GM12878 (cell line): ENCODE measurements around the gene TMEM223. TPM values are rescaled to one million over a fixed set of nuclear protein-coding genes. Genes with fewer than 3 reads are reported as not detected.

Experiments
- ATF7 ChIP-seq: fragments of 450-650 bp; IDR thresholded peaks from 2 replicates; pipeline ENCODE4 v1.6.1; 2016; ENCODE audit warnings: low read depth, mild to moderate bottlenecking
- BHLHE40 ChIP-seq, 2 experiments: fragments of 450-650 bp in 1 of 2; IDR thresholded peaks; 2 replicates each; pipeline ENCODE4 v1.6.1; 2011 to 2017; ENCODE audit warnings: low read depth in 2 of 2, borderline replicate concordance in 1 of 2, improper control_type of control experiment in 1 of 2, low read length in 1 of 2, mild to moderate bottlenecking in 1 of 2
- CBFB ChIP-seq: IDR thresholded peaks from 2 replicates; pipeline ENCODE4 v1.6.1; 2016; ENCODE audit warnings: antibody characterized with exemption, low read depth
- CREM ChIP-seq: IDR thresholded peaks from 2 replicates; pipeline ENCODE4 v1.6.1; 2014; ENCODE audit warnings: antibody characterized with exemption, low read depth
- CTCF ChIP-seq, 3 experiments: IDR thresholded peaks in 2 of 3; conservative IDR thresholded peaks in 1 of 3; 2 replicates each; pipeline ENCODE4 v1.5.1; 2011; ENCODE audit warnings: low read depth in 3 of 3, low read length in 3 of 3, mild to moderate bottlenecking in 3 of 3, control low read depth in 2 of 3, moderate library complexity in 2 of 3, inconsistent platforms in 1 of 3, mixed read lengths in 1 of 3; ENCODE audit not compliant: control insufficient read depth in 2 of 3, insufficient read depth in 1 of 3; ENCODE audit errors: extremely low read depth in 1 of 3
- GATAD2B ChIP-seq: fragments of 450-650 bp; conservative IDR thresholded peaks from 2 replicates; pipeline ENCODE4 v1.6.1; 2017; ENCODE audit warnings: low read depth, mild to moderate bottlenecking, moderate library complexity
- HDGF ChIP-seq: fragments of 450-650 bp; IDR thresholded peaks from 2 replicates; pipeline ENCODE4 v1.6.1; 2016; ENCODE audit warnings: antibody characterized with exemption
- HSF1 ChIP-seq: fragments of 150-350 bp; IDR thresholded peaks from 2 replicates; pipeline ENCODE4 v1.6.1; 2014; ENCODE audit warnings: mild to moderate bottlenecking, low read depth, low read length
- IKZF1 ChIP-seq: fragments of 450-650 bp; conservative IDR thresholded peaks from 2 replicates; pipeline ENCODE4 v1.6.1; 2017; ENCODE audit warnings: antibody characterized with exemption, mild to moderate bottlenecking
- MTA2 ChIP-seq: fragments of 450-650 bp; IDR thresholded peaks from 2 replicates; pipeline ENCODE4 v1.6.1; 2016; ENCODE audit warnings: low read depth, mild to moderate bottlenecking, moderate library complexity
- MXI1 ChIP-seq: fragments of 150-350 bp; IDR thresholded peaks from 2 replicates; pipeline ENCODE4 v1.6.1; 2011; ENCODE audit warnings: low read depth, mild to moderate bottlenecking, inconsistent platforms, low read length, improper control_type of control experiment
- NFYA ChIP-seq: IDR thresholded peaks from 2 replicates; pipeline ENCODE4 v1.6.1; 2011; ENCODE audit warnings: low read depth, mild to moderate bottlenecking, low read length, improper control_type of control experiment, borderline replicate concordance
- NKRF ChIP-seq: fragments of 450-650 bp; conservative IDR thresholded peaks from 2 replicates; pipeline ENCODE4 v1.6.1; 2017; ENCODE audit warnings: mild to moderate bottlenecking, moderate library complexity
- NR2C1 ChIP-seq: fragments of 450-650 bp; IDR thresholded peaks from 2 replicates; pipeline ENCODE4 v1.6.1; 2017; ENCODE audit warnings: antibody characterized with exemption, mild to moderate bottlenecking, moderate library complexity
- NRF1 ChIP-seq: conservative IDR thresholded peaks from 2 replicates; pipeline ENCODE4 v1.6.1; 2011; ENCODE audit warnings: mild to moderate bottlenecking, low read depth, low read length, improper control_type of control experiment
- PKNOX1 ChIP-seq: fragments of 450-650 bp; IDR thresholded peaks from 2 replicates; pipeline ENCODE4 v1.6.1; 2016; ENCODE audit warnings: mild to moderate bottlenecking
- POLR2AphosphoS2 ChIP-seq: IDR thresholded peaks from 2 replicates; pipeline ENCODE4 v1.6.1; 2011; ENCODE audit warnings: low read depth, mild to moderate bottlenecking, low read length, improper control_type of control experiment, moderate library complexity
- POU2F2 ChIP-seq: IDR thresholded peaks from 3 replicates; pipeline ENCODE4 v1.6.1; 2011; ENCODE audit warnings: low read depth, mild to moderate bottlenecking, low read length, borderline replicate concordance
- RBBP5 ChIP-seq: fragments of 200-600 bp; sonication (generic); conservative IDR thresholded peaks from 2 replicates; pipeline ENCODE4 v1.6.1; 2016
- RCOR1 ChIP-seq: conservative IDR thresholded peaks from 2 replicates; pipeline ENCODE4 v1.6.1; 2012; ENCODE audit warnings: low read depth, low read length, improper control_type of control experiment
- STAT3 ChIP-seq: IDR thresholded peaks from 2 replicates; pipeline ENCODE4 v1.6.1; 2011; ENCODE audit warnings: low read depth, low read length, improper control_type of control experiment
- TCF3 ChIP-seq: IDR thresholded peaks from 2 replicates; pipeline ENCODE4 v1.6.1; 2012; ENCODE audit warnings: low read depth, mild to moderate bottlenecking, low read length, borderline replicate concordance; ENCODE audit not compliant: insufficient read depth
- ZNF207 ChIP-seq: fragments of 450-650 bp; IDR thresholded peaks from 2 replicates; pipeline ENCODE4 v1.6.1; 2014; ENCODE audit warnings: antibody characterized with exemption, mild to moderate bottlenecking, borderline replicate concordance
- polyA plus RNA-seq, 11 experiments: library from polyadenylated mRNA; depleted of rRNA in 4 of 11; unstranded in 6 of 11; stranded (reverse) in 5 of 11; fragments of >200 nt; fragmentation: Nextera tagmentation in 4 of 11; fragmentation: Illumina TruSeq in 1 of 11; extraction: Ambion mirVana in 4 of 11; extraction: Trizol in 1 of 11; gene quantifications; 1 replicate in 1 of 11; 2 replicates in 10 of 11; pipeline versions ENCODE4 v1.2.1 to v1.2.3, GENCODE V29; 2011 to 2016; ENCODE audit warnings: inconsistent platforms in 2 of 11, missing spikeins in 2 of 11, low read depth in 1 of 11
- total RNA-seq, 4 experiments: library from RNA; depleted of rRNA in 3 of 4; stranded (reverse); fragments of >200 nt in 3 of 4; fragmentation: Illumina TruSeq in 1 of 4; extraction: Trizol in 1 of 4; gene quantifications; 2 replicates each; pipeline versions ENCODE4 v1.2.1 to v1.2.3, GENCODE V29; 2013 to 2021

TMEM223 gene
- total and polyA plus RNA-seq, 10 of the 15 experiments (the other 5 are each of a cell fraction or from before 2014, with no cell fraction given) = 5.3 to 33.2 (median 14.0) TPM

- TF ChIP-seq BHLHE40 (IDR thresholded peaks at IDR 0.05; ENCODE audit: borderline replicate concordance in 1 of 2, low read depth in 2 of 2, low read length in 1 of 2) = peak in 1 of 2 experiments; percentile 19; a peak in 1 of 4 replicates
- TF ChIP-seq CREM = peak; percentile 89
- no peak for TF ChIP-seq STAT3
- TF ChIP-seq RCOR1 = no peak
- no peak for TF ChIP-seq CTCF (IDR thresholded peaks at IDR 0.05 in 2 of 3, conservative IDR thresholded peaks at IDR 0.05 in 1 of 3; ENCODE audit: control insufficient read depth in 2 of 3, extremely low read depth in 1 of 3, insufficient read depth in 1 of 3, low read depth in 3 of 3, low read length in 3 of 3)
- TF ChIP-seq GATAD2B = peak; percentile 62; the same call in 1 of the 2 replicates
- peak; percentile 71 for TF ChIP-seq CBFB
- TF ChIP-seq ZNF207 = no peak; the same call in 1 of the 2 replicates
- TF ChIP-seq TCF3 = 0 out of 2 replicates have a peak, but pooled peaks have one; percentile 24
- peak; percentile 98 for TF ChIP-seq HDGF
- TF ChIP-seq NRF1 = no peak
- peak; percentile 43; the same call in 1 of the 3 replicates for TF ChIP-seq POU2F2
- TF ChIP-seq NR2C1 = peak; percentile 59
- no peak for TF ChIP-seq MXI1
- TF ChIP-seq ATF7 = peak; percentile 92
- peak; percentile 74 for TF ChIP-seq NFYA
- peak; percentile 99 for TF ChIP-seq PKNOX1
- TF ChIP-seq RBBP5 = no peak
- peak; percentile 61 for TF ChIP-seq IKZF1
- TF ChIP-seq MTA2 = no peak
- peak; percentile 14; the same call in 1 of the 2 replicates for TF ChIP-seq NKRF
- no peak for TF ChIP-seq HSF1
- peak; percentile 92; the same call in 1 of the 2 replicates for TF ChIP-seq POLR2AphosphoS2
These were observed 39.9 kb upstream of the TMEM223 start, which contains the start of gene STX5 (continued) for GRCh38 chr11:62831520-62832335.
